ENCODE measurements around the gene NRXN3.

NRXN3 gene

DNA sequence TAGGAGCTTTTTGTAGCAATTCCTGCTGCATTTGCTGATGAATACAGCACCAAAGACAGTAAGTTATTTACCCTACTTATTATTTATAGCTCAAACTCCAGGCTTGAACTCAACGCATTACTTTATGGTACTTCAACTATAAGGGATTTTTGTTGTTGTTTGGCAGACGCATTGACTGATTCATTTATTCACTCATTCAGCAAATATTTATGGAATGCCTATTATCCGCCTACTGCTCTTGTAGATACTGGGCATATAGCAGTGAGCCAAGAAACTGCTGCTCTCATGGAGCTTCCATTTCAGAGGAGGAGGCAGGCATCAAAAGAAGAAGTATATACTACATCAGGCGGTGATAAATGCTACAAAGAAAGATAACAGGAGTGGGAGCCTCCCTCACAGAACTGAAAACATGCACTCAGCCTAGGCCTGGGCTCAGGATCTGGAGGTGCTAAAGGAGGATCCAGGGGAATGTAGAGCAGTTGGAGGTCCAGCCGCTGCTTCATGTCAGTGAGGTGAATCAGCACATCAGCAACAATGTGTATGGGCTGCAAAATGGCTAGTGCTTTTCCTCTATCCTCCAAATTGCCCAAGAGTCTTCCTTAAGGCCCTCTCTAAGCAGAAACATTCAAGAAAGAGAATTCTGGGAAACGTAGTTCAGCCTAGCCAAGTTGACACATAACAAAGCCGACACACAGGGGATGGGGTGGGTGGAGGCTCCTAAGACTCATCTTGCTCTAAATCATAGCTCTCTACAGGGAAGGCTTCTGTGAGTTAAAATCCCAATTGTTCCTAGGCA is 157.5 kb downstream of the NRXN3 start:
- no peak for DNase-seq

- DNase-seq: no peak
Measured at GRCh38 chr14:78329371-78329770, 159.2 kb downstream of the NRXN3 start.

DNA sequence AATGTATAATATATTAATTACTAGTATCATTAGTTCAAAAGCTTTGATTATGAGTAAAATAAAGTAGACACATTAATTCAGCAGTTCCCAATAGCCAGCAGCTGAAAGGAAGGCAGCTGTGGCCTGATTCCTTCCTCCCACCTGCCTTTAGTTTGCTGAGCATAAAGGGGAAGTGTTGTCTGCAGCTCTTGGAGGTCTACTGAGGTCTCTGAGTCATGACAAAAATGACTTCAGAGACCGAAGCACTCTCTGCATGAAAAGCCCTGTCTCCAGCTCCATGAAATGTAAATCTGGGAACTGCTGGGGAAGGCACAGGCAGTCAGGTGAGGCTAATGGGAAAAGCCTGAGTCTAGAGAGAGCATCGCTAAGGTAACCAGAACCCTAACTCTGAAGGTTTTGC is 165.4 kb downstream of the NRXN3 start:
- no peak for DNase-seq

GRCh38 chr14:78340250-78340649 is 170.1 kb downstream of the NRXN3 start:
- DNase-seq: no peak

GRCh38 chr14:78341827-78342389 is 171.7 kb downstream of the NRXN3 start:
- DNase-seq: no peak

DNA sequence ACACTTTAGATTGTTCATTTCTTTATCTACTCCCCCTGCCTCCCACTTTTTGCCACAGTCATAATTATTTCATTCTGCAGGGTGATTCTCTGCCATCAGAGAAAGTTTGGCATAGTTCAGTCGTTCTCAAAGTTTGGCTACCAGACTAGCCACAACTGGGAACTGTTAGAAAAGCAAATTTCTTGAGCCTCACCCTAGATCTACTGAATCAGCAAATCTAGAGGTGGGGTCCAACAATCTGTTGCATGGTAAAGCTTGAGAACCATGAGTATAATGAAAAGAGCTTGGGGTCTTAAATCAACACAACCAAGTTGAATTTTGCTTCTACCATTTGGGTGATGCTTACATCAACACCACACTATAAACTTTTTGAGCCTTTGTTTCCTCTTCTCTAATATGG is 172.7 kb downstream of the NRXN3 start:
- no peak for DNase-seq

- DNase-seq: no peak
Measured at GRCh38 chr14:78344290-78344689, 174.1 kb downstream of the NRXN3 start.

DNA sequence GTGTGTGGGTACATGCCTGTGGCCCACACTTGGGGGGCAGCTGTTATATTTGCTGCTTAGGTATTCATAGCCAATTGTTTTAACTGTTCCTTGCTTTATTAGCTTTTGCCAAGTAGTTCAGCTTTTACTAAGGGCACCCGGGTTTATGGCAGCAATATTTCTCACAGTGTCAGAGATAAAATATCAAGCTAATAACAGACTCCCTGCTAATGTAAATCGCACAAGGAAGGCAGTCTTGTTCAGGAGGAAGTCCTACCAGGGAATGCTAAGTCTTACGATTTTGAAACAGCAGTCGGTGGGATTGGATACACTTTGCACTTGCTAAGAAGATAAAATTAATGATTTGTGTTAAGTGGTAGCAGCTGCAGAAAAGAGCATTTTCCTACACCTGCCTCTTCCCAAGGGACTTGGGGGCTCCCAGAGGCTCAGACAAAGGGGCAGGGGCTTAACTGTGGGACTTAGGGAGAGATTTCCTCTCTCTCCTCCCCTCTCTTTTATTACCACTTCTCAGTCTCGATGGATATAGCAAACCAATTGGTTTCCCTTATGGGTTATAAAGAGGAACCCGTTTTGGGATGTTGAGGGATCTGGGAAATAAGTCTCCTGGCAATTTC is 175.1 kb downstream of the NRXN3 start:
- DNase-seq: no peak

DNA sequence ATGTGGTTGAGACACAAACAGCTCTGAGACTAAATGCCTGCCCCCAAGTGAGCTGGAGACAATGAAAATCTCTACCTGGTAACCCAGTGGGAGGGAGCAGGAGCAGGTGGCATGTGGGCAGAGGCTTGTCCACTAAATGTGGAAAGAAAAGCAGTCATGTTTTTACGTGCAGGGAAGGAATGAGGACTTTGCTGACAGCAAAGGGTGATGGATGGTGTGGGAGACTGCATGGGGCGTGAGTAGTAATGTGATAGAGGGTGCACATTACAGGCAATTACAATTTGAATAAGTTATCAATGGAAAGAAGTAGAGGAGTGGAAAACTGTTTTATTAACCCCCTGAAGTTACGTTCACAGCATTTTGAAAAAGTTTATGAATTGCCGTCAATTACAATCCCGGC is 176.6 kb downstream of the NRXN3 start:
- no peak for DNase-seq

GRCh38 chr14:78355109-78355508 is 184.9 kb downstream of the NRXN3 start:
- DNase-seq: no peak

- DNase-seq: no peak
Measured at GRCh38 chr14:78356391-78356790, 186.2 kb downstream of the NRXN3 start.

DNA sequence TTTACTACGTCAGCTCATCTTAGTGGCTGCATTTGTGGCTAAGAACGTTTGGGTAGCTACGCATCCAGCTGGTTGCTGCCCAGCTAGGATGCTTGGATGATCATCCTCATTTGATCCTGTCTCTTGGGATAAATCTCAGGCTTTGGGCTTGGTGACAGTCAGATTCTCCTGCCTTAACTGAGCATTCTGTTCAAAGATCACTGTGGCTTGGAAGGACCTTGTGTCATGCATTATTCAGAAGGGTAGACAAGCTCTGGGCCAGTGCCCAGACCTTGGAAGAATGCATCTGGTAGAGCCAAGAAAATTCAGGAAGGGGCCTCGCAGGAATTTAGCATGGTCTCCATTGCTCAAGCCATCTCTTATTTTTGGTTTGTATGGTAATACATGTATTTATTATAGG is 188.4 kb downstream of the NRXN3 start:
- DNase-seq: no peak

GRCh38 chr14:78359581-78359980 is 189.4 kb downstream of the NRXN3 start:
- no peak for DNase-seq

GRCh38 chr14:78363008-78363407 is 192.8 kb downstream of the NRXN3 start:
- no peak for DNase-seq

DNA sequence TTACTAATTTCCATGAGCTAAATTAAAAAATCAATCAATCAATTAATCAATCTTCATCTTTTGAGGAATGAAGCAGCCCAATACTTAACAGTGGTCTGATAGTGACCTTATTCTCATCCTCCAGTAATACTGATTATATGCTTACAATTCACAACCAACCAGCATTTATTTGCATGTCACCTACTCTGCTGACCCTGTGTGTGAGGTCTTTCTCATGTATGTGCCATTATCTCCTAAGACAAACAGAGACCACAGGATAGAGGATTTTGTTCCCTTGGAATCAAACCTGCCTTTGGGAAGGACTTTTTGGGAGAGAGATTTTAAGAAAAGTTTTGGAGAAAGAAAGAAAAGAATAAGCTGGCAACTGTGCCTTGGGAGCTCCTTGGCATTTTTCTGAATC is 197.2 kb downstream of the NRXN3 start:
- DNase-seq: no peak

GRCh38 chr14:78383060-78383459 is 212.9 kb downstream of the NRXN3 start:
- DNase-seq: no peak

DNA sequence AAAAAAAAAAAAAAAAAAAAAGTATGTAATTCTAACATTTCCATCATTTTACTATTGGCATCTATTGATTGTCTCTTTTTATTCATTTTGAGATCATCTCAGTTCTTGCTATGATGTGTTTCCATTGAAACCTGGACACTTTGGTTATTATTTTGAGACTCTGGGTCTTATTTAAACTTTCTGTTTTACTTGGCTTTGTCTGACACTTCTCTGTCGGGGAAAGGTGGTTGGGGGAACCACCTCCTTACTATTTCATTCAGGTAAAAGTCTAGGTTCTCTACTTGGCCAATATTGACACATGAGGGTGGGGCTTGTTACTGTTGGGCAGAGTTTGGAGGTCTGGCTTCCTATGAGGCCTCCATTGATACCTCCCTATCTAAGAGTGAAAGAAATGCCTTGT is 228.0 kb downstream of the NRXN3 start:
- no peak for DNase-seq

DNA sequence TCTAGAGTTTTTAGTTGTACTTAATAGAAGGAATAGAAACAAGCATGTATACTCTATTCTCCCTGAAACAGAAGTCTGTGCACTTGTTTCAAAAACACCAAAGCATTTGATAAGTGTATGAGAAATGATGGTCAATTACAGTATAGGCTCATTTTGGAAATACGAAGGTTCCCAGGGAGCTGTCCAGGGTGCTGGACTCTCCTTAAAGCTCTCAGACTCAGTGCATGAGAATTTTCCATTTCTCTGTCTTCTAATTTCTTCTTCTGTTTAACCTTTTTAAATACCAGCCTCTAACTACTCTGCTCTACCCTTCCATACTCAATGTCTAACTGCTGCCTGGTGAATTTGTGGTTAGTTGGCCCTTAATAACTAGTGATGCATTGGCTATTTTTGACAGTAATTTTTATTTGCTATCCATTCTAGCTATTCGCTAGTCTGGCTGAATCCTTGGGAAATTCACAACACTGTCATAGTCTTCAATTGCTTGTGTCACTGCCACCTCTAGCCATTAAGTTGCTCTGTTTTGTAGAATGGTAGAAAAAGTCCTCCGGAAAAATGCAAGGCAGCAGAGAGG is 229.2 kb downstream of the NRXN3 start:
- no peak for DNase-seq

- no peak for DNase-seq
Measured at GRCh38 chr14:78401866-78402265, 231.7 kb downstream of the NRXN3 start.

DNA sequence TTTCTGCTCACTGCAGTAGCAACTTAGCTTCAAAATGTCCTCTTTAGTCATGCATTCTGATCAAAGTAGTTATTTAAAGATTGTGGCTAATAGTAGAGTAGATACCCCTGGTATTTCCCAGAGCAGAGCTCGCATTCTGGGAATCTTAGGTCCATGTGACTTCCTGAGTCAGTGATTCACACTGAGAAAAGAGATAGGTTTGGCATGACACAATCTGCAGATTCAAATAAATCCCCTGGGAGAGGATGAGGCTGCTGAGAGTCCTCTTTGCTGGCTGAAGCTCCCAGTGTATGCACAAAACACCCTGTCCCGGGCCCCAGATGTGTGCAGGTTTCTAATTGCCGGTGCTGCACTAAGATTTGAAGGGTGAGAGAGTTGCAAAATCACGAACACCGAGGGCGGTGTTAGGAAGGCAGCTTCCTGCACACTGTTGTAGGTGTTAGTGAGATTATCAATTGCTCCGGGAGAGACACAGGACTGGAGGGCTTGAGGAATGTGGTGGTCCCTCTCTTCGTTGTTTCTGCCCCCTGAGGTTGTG is 233.2 kb downstream of the NRXN3 start:
- DNase-seq: peak; percentile 43

- DNase-seq: no peak
Measured at GRCh38 chr14:78405079-78405856, 235.1 kb downstream of the NRXN3 start.

DNA sequence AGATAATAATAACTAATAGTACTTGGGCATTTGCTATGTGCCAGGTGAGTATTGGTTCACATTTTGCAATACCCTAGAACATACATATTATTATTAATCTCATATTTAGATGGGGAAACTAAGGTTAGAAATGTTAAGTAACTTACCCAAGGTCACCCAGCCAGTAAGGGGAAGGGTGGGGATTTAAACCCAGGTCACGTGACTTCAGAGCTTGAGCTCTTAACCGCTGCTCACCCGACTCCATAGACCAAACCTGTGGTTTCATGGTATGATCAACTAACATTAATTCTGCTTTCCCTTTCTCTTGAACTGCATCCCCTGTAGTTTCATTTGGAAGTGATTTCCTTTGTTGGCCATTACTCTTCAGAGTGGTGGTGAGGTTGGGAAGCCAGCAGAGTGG is 242.3 kb downstream of the NRXN3 start:
- no peak for DNase-seq

- DNase-seq: no peak
Measured at GRCh38 chr14:78414172-78414571, 244.0 kb downstream of the NRXN3 start.
